ENCODE data around the gene SIPA1L2. TPM values are rescaled to one million over a fixed set of nuclear protein-coding genes. Genes with fewer than 3 reads are reported as not detected.
A peak's percentile ranks its signal among the peaks of the same experiment; 100 is the strongest.

The SIPA1L2 gene
- total and polyA plus RNA-seq, 2 of the 4 experiments (the other 2 are of a cell fraction) = 7.1 to 13.4 TPM

- H3K4me2 ChIP-seq (ENCODE audit: low read depth, low read length) = no peak overlapping the region
- H2AK9ac ChIP-seq (replicated peaks; ENCODE audit: low read depth, low read length, poor library complexity) = no peak overlapping the region
- H3K4me1 ChIP-seq (ENCODE audit: control insufficient read depth, insufficient read depth, low read length) = no peaks in the 10 kb centered on the region
- no peak overlapping the region for H3K14ac ChIP-seq (replicated peaks; ENCODE audit: low read depth, low read length)
- in situ Hi-C loops (cut with MboI; ENCODE audit: low sequenced_read_pairs) (loop anchor here (10.0 to 25.0 kb wide), 2 partner anchors 309 to 474 kb away; no protein-coding TSS in a partner anchor), dilution Hi-C loops (cut with HindIII; ENCODE audit: low sequenced_read_pairs, unreplicated experiment) (no loop called here), intact Hi-C loops (cut with micrococcal nuclease) (loop anchor here (1.0 to 10.0 kb wide), 6 partner anchors 156 to 656 kb away; partner anchors contain the start of gene NTPCR)
- no peak overlapping the region for H3K4ac ChIP-seq (ENCODE audit: low read depth, low read length)
- no peak overlapping the region for H3K27ac ChIP-seq (ENCODE audit: insufficient read depth, low read length)
- H3K23ac ChIP-seq (ENCODE audit: low read depth, low read length) = no peak overlapping the region
- no peak overlapping the region for H3K56ac ChIP-seq (ENCODE audit: extremely low read depth, insufficient read depth, low read length)
- peak; percentile 89 for ATAC-seq (ENCODE audit: low read depth)
- H3K36me3 ChIP-seq (ENCODE audit: control insufficient read depth, insufficient read depth, low read length) = no peaks in the 10 kb centered on the region
- no peak overlapping the region for H2AK5ac ChIP-seq (ENCODE audit: low read depth, low read length)
- H2BK15ac ChIP-seq (ENCODE audit: low read depth, low read length) = no peak overlapping the region
- no peak overlapping the region for H3K4me3 ChIP-seq (ENCODE audit: insufficient read depth, low read depth, low read length)
- H3K18ac ChIP-seq (ENCODE audit: low read depth, low read length) = no peak overlapping the region; the same call in 1 of the 2 replicates
- no peaks in the 10 kb centered on the region for H3K9me3 ChIP-seq (ENCODE audit: control insufficient read depth, insufficient read depth, low read length)
- no peak overlapping the region for H2BK120ac ChIP-seq (ENCODE audit: low read depth, low read length)
- WGBS, 2 experiments (ENCODE audit: extremely low coverage in 2 of 2, insufficient read length in 1 of 2) = no CpG with 5 or more reads among the region's 3 CpGs
- H4K5ac ChIP-seq (ENCODE audit: low read depth, low read length) = no peak overlapping the region
- DNase-seq = peak; percentile 70
- no peaks in the 10 kb centered on the region for H3K79me1 ChIP-seq (ENCODE audit: low read depth in 1 of 2, low read length in 2 of 2)
- no peak for TF ChIP-seq POLR2A (IDR thresholded peaks at IDR 0.05; ENCODE audit: low read depth, low read length)
- no peak for TF ChIP-seq FOS (IDR thresholded peaks at IDR 0.05; ENCODE audit: low read depth, low read length)
- no peak for TF ChIP-seq BHLHE40 (IDR thresholded peaks at IDR 0.05; ENCODE audit: low read depth, low read length)
- TF ChIP-seq, protein P1, sequence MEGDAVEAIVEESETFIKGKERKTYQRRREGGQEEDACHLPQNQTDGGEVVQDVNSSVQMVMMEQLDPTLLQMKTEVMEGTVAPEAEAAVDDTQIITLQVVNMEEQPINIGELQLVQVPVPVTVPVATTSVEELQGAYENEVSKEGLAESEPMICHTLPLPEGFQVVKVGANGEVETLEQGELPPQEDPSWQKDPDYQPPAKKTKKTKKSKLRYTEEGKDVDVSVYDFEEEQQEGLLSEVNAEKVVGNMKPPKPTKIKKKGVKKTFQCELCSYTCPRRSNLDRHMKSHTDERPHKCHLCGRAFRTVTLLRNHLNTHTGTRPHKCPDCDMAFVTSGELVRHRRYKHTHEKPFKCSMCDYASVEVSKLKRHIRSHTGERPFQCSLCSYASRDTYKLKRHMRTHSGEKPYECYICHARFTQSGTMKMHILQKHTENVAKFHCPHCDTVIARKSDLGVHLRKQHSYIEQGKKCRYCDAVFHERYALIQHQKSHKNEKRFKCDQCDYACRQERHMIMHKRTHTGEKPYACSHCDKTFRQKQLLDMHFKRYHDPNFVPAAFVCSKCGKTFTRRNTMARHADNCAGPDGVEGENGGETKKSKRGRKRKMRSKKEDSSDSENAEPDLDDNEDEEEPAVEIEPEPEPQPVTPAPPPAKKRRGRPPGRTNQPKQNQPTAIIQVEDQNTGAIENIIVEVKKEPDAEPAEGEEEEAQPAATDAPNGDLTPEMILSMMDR (conservative IDR thresholded peaks at IDR 0.05; ENCODE audit: low read depth, low read length) = peak; percentile 83
- TF ChIP-seq RAD21 (IDR thresholded peaks at IDR 0.05; ENCODE audit: low read length) = peak; percentile 76
- TF ChIP-seq SMC3 (IDR thresholded peaks at IDR 0.05; ENCODE audit: low read depth, low read length) = peak; percentile 87
- no peak for TF ChIP-seq CEBPB (IDR thresholded peaks at IDR 0.05; ENCODE audit: low read depth, low read length)
- no peak for TF ChIP-seq RFX5 (IDR thresholded peaks at IDR 0.05; ENCODE audit: low read depth, low read length)
- H3K9me1 ChIP-seq (ENCODE audit: insufficient read depth, low read length) = no peaks in the 10 kb centered on the region
- H4K8ac ChIP-seq (ENCODE audit: low read depth in 2 of 2, low read length in 2 of 2) = no peak overlapping the region
- POLR2A ChIA-PET (ENCODE audit: unreplicated experiment) = no interaction called here
- no peak overlapping the region for H2BK20ac ChIP-seq (ENCODE audit: low read depth, low read length)
- H3K9ac ChIP-seq (ENCODE audit: low read depth, low read length) = no peak overlapping the region
- BruUV-seq (replicated peaks) = no TSS peak
- no peak overlapping the region for H2AFZ ChIP-seq (replicated peaks; ENCODE audit: low read length, poor library complexity)
- H3K27me3 ChIP-seq (ENCODE audit: control insufficient read depth, insufficient read depth, low read length) = peaks cover 12% of the 10 kb centered on the region
- H4K20me1 ChIP-seq (ENCODE audit: insufficient read depth, low read length) = no peaks in the 10 kb centered on the region
- no peak overlapping the region for H4K91ac ChIP-seq (ENCODE audit: insufficient read depth, low read depth, low read length)
- CTCF ChIA-PET = no interaction called here
- H2BK5ac ChIP-seq (ENCODE audit: low read depth, low read length, poor library complexity, severe bottlenecking) = no peak overlapping the region
These were observed 5.9 kb upstream of the SIPA1L2 start for GRCh38 chr1:232635778-232636356.

Measured in IMR-90 (cell line).